HEK293 (cell line): Measurements from ENCODE around the gene HIF1A.

Experiments
- CTCF ChIA-PET: fragments of 350-600 bp; formaldehyde crosslinking; extraction: SDS; loops from one replicate; lab custom pipeline; 2021; ENCODE audit warnings: antibody characterized with exemption; lab: Yijun Ruan, JAX
- POLR2A ChIA-PET: fragments of 300-600 bp; formaldehyde crosslinking; extraction: SDS; loops from one replicate; lab custom pipeline; 2020; ENCODE audit warnings: antibody characterized with exemption, inconsistent platforms; lab: Yijun Ruan, JAX
- H3K27ac ChIP-seq: fragments of 200-500 bp; sonication (Bioruptor generic); 2 replicates; pipeline ENCODE4 v1.5.1; 2014; ENCODE audit warnings: low read depth, low read length, control low read depth, inconsistent platforms; ENCODE audit errors: extremely low read depth
- H3K36me3 ChIP-seq, 2 experiments: fragments of 200-500 bp in 1 of 2; sonication (Bioruptor generic) in 1 of 2; 1 replicate in 1 of 2; 2 replicates in 1 of 2; pipeline ENCODE4 v1.5.1; 2014 to 2017; ENCODE audit warnings: inconsistent platforms in 2 of 2, low read length in 2 of 2; ENCODE audit not compliant: control insufficient read depth in 2 of 2, insufficient read depth in 1 of 2
- H3K4me1 ChIP-seq: fragments of 200-500 bp; sonication (Bioruptor generic); 2 replicates; pipeline ENCODE4 v1.5.1; 2014; ENCODE audit warnings: mild to moderate bottlenecking, low read length, inconsistent platforms; ENCODE audit not compliant: control insufficient read depth, insufficient read depth
- H3K4me3 ChIP-seq: 2 replicates; pipeline ENCODE4 v1.5.1; 2011; ENCODE audit warnings: low read depth, mild to moderate bottlenecking, control low read depth, low read length, moderate library complexity
- H3K9me3 ChIP-seq: fragments of 200-500 bp; sonication (Bioruptor generic); 2 replicates; pipeline ENCODE4 v1.5.1; 2014; ENCODE audit warnings: low read depth, low read length, inconsistent platforms; ENCODE audit not compliant: control insufficient read depth, insufficient read depth
- FEZF1 ChIP-seq: fragments of 450-650 bp; formaldehyde crosslinking; IDR thresholded peaks from 2 replicates; pipeline ENCODE4 v1.5.1; 2016; ENCODE audit warnings: missing biosample characterization, missing genetic modification characterization
- MYNN ChIP-seq: fragments of 450-650 bp; formaldehyde crosslinking; IDR thresholded peaks from 2 replicates; pipeline ENCODE4 v1.5.1; 2016; ENCODE audit warnings: missing biosample characterization, missing genetic modification characterization, borderline replicate concordance
- OVOL3 ChIP-seq: fragments of 450-650 bp; formaldehyde crosslinking; IDR thresholded peaks from 2 replicates; pipeline ENCODE4 v1.5.1; 2016; ENCODE audit warnings: missing biosample characterization, missing genetic modification characterization
- PRDM1 ChIP-seq: fragments of 450-650 bp; formaldehyde crosslinking; IDR thresholded peaks from 2 replicates; pipeline ENCODE4; 2016; ENCODE audit warnings: missing biosample characterization, missing genetic modification characterization
- SCRT2 ChIP-seq: fragments of 450-650 bp; formaldehyde crosslinking; IDR thresholded peaks from 2 replicates; pipeline ENCODE4 v1.5.1; 2016; ENCODE audit warnings: missing biosample characterization, missing genetic modification characterization
- ZNF302 ChIP-seq: fragments of 450-650 bp; formaldehyde crosslinking; IDR thresholded peaks from 2 replicates; pipeline ENCODE4 v1.5.1; 2016; ENCODE audit warnings: missing biosample characterization, missing genetic modification characterization, low read depth
- ZNF664 ChIP-seq: fragments of 450-650 bp; formaldehyde crosslinking; IDR thresholded peaks from 2 replicates; pipeline ENCODE4 v1.5.1; 2016; ENCODE audit warnings: missing biosample characterization, missing genetic modification characterization
- ZNF701 ChIP-seq: fragments of 450-650 bp; formaldehyde crosslinking; IDR thresholded peaks from 2 replicates; pipeline ENCODE4 v1.5.1; 2016; ENCODE audit warnings: missing biosample characterization, missing genetic modification characterization
- TF ChIP-seq, protein P1 (sequence below): fragments of 450-650 bp; formaldehyde crosslinking; IDR thresholded peaks from 2 replicates; pipeline ENCODE4 v1.5.1; 2017; ENCODE audit warnings: missing biosample characterization, missing genetic modification characterization
- TF ChIP-seq, protein P2 (sequence below): fragments of 450-650 bp; formaldehyde crosslinking; IDR thresholded peaks from 2 replicates; pipeline ENCODE4 v1.5.1; 2016; ENCODE audit warnings: missing biosample characterization, missing genetic modification characterization
- TF ChIP-seq, protein P3 (sequence below): fragments of 450-650 bp; formaldehyde crosslinking; IDR thresholded peaks from 2 replicates; pipeline ENCODE4 v1.5.1; 2016; ENCODE audit warnings: missing biosample characterization, missing genetic modification characterization

Gene HIF1A

DNA sequence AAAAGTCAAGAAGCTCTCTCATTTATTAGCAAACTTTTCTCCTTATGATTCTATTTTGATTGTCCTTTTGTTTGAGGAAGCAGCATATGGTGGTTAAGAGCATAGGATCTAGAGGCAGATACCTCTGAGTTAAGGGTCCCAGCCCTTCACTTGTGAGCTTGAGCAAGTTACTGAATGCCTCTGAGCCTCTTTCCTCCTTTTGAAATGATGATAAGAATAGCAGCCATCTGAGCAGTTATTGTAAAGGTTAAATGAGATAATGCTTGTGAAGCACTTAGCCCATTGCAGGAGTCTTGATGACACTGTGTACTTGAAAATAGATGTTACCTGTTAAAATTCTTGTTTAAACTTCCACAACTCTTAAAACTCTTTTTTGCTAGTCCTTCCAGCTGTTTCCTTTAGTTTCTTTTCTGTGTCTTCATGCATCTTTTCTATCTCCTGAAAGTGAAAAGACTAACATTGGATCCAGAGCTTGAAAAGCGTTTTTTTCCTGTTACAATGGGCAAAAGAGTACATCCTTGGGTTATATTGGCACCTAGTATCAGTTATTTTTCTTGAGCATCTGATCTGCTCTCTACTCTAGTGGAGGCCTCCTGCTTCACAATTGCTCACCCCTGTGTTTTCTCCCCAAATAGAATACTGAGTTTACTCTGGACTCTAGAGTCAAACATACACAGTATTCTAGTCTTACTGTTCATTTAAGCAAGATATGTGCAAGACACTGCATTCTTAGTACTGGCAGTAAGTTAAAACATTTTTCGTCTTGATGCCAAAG, 3.1 kb downstream of the HIF1A start:
- H3K27ac ChIP-seq = no peak overlapping the region
- POLR2A ChIA-PET = no interaction called here
- H3K36me3 ChIP-seq = no peaks in the 10 kb centered on the region
- no peaks in the 10 kb centered on the region for H3K9me3 ChIP-seq
- CTCF ChIA-PET = interaction anchor here (1.0 to 1.8 kb wide), 2 partner anchors 224 to 228 kb away, joined by 3 to 6 read pairs; no protein-coding TSS in a partner anchor
- H3K4me1 ChIP-seq = peaks cover 18% of the 10 kb centered on the region
- TF ChIP-seq ZNF664 (tag by site-specific recombination) = peak; percentile 84; the same call in 1 of the 2 replicates
- TF ChIP-seq FEZF1 = peak; percentile 73
- TF ChIP-seq, protein P1, sequence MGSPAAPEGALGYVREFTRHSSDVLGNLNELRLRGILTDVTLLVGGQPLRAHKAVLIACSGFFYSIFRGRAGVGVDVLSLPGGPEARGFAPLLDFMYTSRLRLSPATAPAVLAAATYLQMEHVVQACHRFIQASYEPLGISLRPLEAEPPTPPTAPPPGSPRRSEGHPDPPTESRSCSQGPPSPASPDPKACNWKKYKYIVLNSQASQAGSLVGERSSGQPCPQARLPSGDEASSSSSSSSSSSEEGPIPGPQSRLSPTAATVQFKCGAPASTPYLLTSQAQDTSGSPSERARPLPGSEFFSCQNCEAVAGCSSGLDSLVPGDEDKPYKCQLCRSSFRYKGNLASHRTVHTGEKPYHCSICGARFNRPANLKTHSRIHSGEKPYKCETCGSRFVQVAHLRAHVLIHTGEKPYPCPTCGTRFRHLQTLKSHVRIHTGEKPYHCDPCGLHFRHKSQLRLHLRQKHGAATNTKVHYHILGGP (tag by site-specific recombination) = no peak
- no peak for TF ChIP-seq ZNF701 (tag by site-specific recombination)
- H3K4me3 ChIP-seq = peak overlapping the region; percentile 18

DNA sequence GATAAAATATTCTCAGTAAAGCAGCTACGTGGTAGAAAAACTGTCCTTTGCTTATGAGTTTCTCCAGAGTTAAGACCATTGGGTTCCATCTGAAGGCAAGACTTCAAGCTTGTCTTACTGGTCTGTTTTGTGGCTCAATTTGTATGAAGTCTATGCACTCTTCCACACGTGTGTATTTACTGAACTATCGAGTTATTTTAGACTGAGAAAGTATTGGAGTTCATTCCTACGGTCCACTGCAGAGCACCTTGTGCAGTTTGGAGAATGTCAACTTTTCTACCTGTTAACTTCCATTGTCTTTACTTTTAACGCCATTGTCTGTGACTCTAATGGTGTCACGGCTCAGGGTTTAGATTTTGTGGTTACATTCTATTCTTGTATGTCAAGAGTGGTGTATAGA, 3.7 kb downstream of the HIF1A start:
- TF ChIP-seq SCRT2 (tag by site-specific recombination) (peak; percentile 34; the same call in 1 of the 2 replicates), ZNF302 (tag by site-specific recombination) (no peak), MYNN (tag by site-specific recombination) (no peak)
- TF ChIP-seq, protein P2, sequence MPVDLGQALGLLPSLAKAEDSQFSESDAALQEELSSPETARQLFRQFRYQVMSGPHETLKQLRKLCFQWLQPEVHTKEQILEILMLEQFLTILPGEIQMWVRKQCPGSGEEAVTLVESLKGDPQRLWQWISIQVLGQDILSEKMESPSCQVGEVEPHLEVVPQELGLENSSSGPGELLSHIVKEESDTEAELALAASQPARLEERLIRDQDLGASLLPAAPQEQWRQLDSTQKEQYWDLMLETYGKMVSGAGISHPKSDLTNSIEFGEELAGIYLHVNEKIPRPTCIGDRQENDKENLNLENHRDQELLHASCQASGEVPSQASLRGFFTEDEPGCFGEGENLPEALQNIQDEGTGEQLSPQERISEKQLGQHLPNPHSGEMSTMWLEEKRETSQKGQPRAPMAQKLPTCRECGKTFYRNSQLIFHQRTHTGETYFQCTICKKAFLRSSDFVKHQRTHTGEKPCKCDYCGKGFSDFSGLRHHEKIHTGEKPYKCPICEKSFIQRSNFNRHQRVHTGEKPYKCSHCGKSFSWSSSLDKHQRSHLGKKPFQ (tag by site-specific recombination) = no peak
- no peak overlapping the region; the same call in 1 of the 2 replicates for H3K4me3 ChIP-seq
- no peaks in the 10 kb centered on the region for H3K36me3 ChIP-seq
- H3K9me3 ChIP-seq = no peaks in the 10 kb centered on the region
- H3K4me1 ChIP-seq = peaks cover 22% of the 10 kb centered on the region
- ChIA-PET CTCF (no interaction called here), POLR2A (no interaction called here)
- H3K27ac ChIP-seq = no peak overlapping the region

DNA sequence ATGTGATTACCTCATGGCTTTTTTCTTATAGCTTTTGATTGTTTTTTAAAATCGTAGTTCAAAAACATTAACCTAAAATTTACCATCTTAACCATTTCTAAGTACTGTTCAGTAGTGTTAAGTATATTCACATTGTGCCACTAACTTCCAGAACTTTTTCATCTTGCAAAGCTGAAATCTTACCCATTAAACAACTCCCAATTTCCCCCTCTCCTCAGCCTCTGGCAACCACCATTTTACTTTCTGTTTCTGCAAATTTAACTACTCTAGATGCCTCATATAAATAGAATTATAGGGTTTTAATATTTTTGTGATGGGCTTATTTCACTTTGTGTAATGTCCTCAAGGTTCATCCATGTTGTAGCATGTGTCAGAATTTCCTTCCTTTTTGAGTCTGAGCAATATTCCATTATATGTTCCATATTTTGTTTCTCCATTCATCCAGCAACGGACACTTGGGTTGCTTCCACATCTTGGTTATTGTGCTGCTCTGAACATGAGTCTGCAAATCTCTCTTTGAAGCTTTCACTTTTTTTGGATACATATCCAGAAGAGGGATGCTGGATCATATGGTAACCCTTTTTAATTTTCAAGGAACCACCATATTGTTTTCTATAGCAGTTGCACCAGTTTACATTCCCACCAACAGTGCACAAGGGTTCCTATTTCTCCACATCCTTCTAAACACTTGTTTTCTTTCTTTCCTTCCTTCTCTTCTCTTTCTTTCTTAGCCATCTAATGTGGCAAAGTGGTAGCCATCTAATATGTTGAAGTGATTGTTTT, 5.0 kb downstream of the HIF1A start:
- ChIA-PET CTCF (interaction anchor here (0.7 to 1.6 kb wide), 2 partner anchors 49 to 230 kb away, joined by 3 to 5 read pairs; no protein-coding TSS in a partner anchor), POLR2A (no interaction called here)
- Histone ChIP-seq H3K9me3 (no peaks in the 10 kb centered on the region), H3K4me3 (no peak overlapping the region), H3K27ac (no peak overlapping the region), H3K4me1 (peaks cover 20% of the 10 kb centered on the region), H3K36me3 (no peaks in the 10 kb centered on the region)
- TF ChIP-seq PRDM1 (tag by site-specific recombination) (0 out of 2 replicates have a peak, but pooled peaks have one; percentile 4), OVOL3 (tag by site-specific recombination) (no peak)
- TF ChIP-seq, protein P3, sequence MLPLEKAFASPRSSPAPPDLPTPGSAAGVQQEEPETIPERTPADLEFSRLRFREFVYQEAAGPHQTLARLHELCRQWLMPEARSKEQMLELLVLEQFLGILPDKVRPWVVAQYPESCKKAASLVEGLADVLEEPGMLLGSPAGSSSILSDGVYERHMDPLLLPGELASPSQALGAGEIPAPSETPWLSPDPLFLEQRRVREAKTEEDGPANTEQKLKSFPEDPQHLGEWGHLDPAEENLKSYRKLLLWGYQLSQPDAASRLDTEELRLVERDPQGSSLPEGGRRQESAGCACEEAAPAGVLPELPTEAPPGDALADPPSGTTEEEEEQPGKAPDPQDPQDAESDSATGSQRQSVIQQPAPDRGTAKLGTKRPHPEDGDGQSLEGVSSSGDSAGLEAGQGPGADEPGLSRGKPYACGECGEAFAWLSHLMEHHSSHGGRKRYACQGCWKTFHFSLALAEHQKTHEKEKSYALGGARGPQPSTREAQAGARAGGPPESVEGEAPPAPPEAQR (tag by site-specific recombination) = no peak
